GM12878 (cell line): ENCODE measurements around the gene ABHD17A. TPM values are rescaled to one million over a fixed set of nuclear protein-coding genes. Genes with fewer than 3 reads are reported as not detected.

ENCODE experiments used
- CREM ChIP-seq: IDR thresholded peaks from 2 replicates; pipeline ENCODE4 v1.6.1; 2014; ENCODE audit warnings: antibody characterized with exemption, low read depth
- E2F8 ChIP-seq: fragments of 450-650 bp; IDR thresholded peaks from 2 replicates; pipeline ENCODE4 v1.6.1; 2018; ENCODE audit warnings: mild to moderate bottlenecking, low read depth, moderate library complexity; ENCODE audit not compliant: partially characterized antibody
- E4F1 ChIP-seq: fragments of 450-650 bp; IDR thresholded peaks from 2 replicates; pipeline ENCODE4 v1.6.1; 2018; ENCODE audit warnings: borderline replicate concordance, mild to moderate bottlenecking; ENCODE audit not compliant: partially characterized antibody
- IKZF1 ChIP-seq: fragments of 450-650 bp; conservative IDR thresholded peaks from 2 replicates; pipeline ENCODE4 v1.6.1; 2017; ENCODE audit warnings: antibody characterized with exemption, mild to moderate bottlenecking
- KLF5 ChIP-seq: fragments of 450-650 bp; IDR thresholded peaks from 2 replicates; pipeline ENCODE4 v1.6.1; 2014; ENCODE audit warnings: mild to moderate bottlenecking; ENCODE audit not compliant: partially characterized antibody
- PBX3 ChIP-seq: IDR thresholded peaks from 2 replicates; pipeline ENCODE4 v1.6.1; 2011; ENCODE audit warnings: mild to moderate bottlenecking, low read depth, low read length, moderate library complexity; ENCODE audit not compliant: insufficient replicate concordance
- SP1 ChIP-seq: IDR thresholded peaks from one replicate; pipeline ENCODE4 v1.6.1; 2011; ENCODE audit warnings: low read depth, low read length
- TARDBP ChIP-seq: IDR thresholded peaks from 2 replicates; pipeline ENCODE4 v1.6.1; 2016; ENCODE audit warnings: borderline replicate concordance
- YY1 ChIP-seq: IDR thresholded peaks from 2 replicates; pipeline ENCODE4 v1.6.1; 2011; ENCODE audit warnings: low read depth, mild to moderate bottlenecking, low read length
- ZBTB33 ChIP-seq: fragments of 450-650 bp; IDR thresholded peaks from 2 replicates; pipeline ENCODE4 v1.6.1; 2017; ENCODE audit warnings: mild to moderate bottlenecking
- ZNF592 ChIP-seq: fragments of 450-650 bp; IDR thresholded peaks from 2 replicates; pipeline ENCODE4 v1.6.1; 2017; ENCODE audit warnings: mild to moderate bottlenecking, moderate library complexity
- polyA plus RNA-seq, 11 experiments: library from polyadenylated mRNA; depleted of rRNA in 4 of 11; unstranded in 6 of 11; stranded (reverse) in 5 of 11; fragments of >200 nt; fragmentation: Nextera tagmentation in 4 of 11; fragmentation: Illumina TruSeq in 1 of 11; extraction: Ambion mirVana in 4 of 11; extraction: Trizol in 1 of 11; gene quantifications; 1 replicate in 1 of 11; 2 replicates in 10 of 11; pipeline versions ENCODE4 v1.2.1 to v1.2.3, GENCODE V29; 2011 to 2016; ENCODE audit warnings: inconsistent platforms in 2 of 11, missing spikeins in 2 of 11, low read depth in 1 of 11
- total RNA-seq, 4 experiments: library from RNA; depleted of rRNA in 3 of 4; stranded (reverse); fragments of >200 nt in 3 of 4; fragmentation: Illumina TruSeq in 1 of 4; extraction: Trizol in 1 of 4; gene quantifications; 2 replicates each; pipeline versions ENCODE4 v1.2.1 to v1.2.3, GENCODE V29; 2013 to 2021
- TF ChIP-seq, protein P1 (sequence below): IDR thresholded peaks from 2 replicates; pipeline ENCODE4 v1.6.1; 2012; ENCODE audit warnings: low read depth, low read length, improper control_type of control experiment
- TF ChIP-seq, protein P2 (sequence below): fragments of 450-650 bp; IDR thresholded peaks from 2 replicates; pipeline ENCODE4 v1.6.1; 2014; ENCODE audit warnings: mild to moderate bottlenecking

The ABHD17A gene
- total and polyA plus RNA-seq, 10 of the 15 experiments (the other 5 are each of a cell fraction or from before 2014, with no cell fraction given), result 0.13 to 126 (median 28.8) TPM; not detected in 1

GRCh38 chr19:1929021-1929742, 43.9 kb upstream of the ABHD17A start (continued):
- TF ChIP-seq E2F8 (no peak), ZBTB33 (no peak), SP1 (no peak), CREM (no peak), PBX3 (peak; percentile 23), E4F1 (no peak), ZNF592 (no peak), KLF5 (no peak), YY1 (peak; percentile 61; the same call in 1 of the 2 replicates), IKZF1 (no peak), TARDBP (no peak)
- TF ChIP-seq, protein P1, sequence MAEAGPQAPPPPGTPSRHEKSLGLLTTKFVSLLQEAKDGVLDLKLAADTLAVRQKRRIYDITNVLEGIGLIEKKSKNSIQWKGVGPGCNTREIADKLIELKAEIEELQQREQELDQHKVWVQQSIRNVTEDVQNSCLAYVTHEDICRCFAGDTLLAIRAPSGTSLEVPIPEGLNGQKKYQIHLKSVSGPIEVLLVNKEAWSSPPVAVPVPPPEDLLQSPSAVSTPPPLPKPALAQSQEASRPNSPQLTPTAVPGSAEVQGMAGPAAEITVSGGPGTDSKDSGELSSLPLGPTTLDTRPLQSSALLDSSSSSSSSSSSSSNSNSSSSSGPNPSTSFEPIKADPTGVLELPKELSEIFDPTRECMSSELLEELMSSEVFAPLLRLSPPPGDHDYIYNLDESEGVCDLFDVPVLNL, result no peak
- TF ChIP-seq, protein P2, sequence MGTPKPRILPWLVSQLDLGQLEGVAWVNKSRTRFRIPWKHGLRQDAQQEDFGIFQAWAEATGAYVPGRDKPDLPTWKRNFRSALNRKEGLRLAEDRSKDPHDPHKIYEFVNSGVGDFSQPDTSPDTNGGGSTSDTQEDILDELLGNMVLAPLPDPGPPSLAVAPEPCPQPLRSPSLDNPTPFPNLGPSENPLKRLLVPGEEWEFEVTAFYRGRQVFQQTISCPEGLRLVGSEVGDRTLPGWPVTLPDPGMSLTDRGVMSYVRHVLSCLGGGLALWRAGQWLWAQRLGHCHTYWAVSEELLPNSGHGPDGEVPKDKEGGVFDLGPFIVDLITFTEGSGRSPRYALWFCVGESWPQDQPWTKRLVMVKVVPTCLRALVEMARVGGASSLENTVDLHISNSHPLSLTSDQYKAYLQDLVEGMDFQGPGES, result no peak
